ENCODE results near the gene SLC28A1. TPM values are rescaled to one million over a fixed set of nuclear protein-coding genes. Genes with fewer than 3 reads are reported as not detected.
A peak's percentile ranks its signal among the peaks of the same experiment; 100 is the strongest.

Gene SLC28A1
- total and polyA plus RNA-seq, 2 experiments from 2014 or later = not detected

DNA sequence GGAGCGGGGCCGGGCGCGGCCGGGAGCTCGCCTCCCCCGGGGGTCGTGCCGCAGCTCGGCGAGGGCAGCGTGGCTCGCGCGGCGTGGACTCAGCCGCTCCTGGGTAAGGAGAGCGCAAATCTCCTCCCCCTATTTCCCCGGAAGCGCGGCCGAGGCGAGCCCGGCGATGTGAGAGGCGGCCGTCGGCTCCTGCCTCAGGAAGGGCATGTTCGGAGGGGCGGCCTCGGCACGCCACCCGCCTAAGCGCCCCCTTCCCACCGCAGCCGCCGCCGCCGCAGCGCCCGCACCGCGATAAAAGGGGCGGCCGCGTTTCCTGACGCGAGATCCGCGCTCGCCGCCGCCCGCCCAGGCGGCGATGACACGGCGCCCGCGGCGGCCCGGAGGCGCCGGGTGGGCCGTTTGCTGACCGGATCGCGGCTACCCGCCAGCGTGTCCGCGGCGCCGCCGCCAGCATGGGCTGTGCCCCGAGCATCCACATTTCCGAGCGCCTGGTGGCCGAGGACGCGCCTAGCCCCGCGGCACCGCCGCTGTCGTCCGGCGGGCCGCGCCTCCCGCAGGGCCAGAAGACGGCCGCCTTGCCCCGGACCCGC lies 97.3 kb downstream of the SLC28A1 start, which contains the start of gene PDE8A:
Gene PDE8A, plus strand, starts transcription at position 146 of the 590 bp plus-strand sequence. Its CDS starts 307 bp downstream, at position 453.
- Histone ChIP-seq H3K4me2 (ENCODE audit: unreplicated experiment) (peak within 1 kb of the TSS; percentile 84), H2AFZ (peak within 1 kb of the TSS; percentile 90), H3K9me2 (ENCODE audit: insufficient read depth) (no peaks in the 10 kb centered on the region), H3K9ac (peak within 1 kb of the TSS; percentile 93), H3K27ac (peak within 1 kb of the TSS; percentile 89), H3K79me2 (ENCODE audit: insufficient read depth) (peaks cover 46% of the 10 kb centered on the region), H3K36me3 (ENCODE audit: low read depth) (no peaks in the 10 kb centered on the region), H3K9me3 (ENCODE audit: low read depth) (no peaks in the 10 kb centered on the region), H3F3A (ENCODE audit: insufficient read depth) (0 out of 2 replicates have a peak, but pooled peaks cover 18% of the 10 kb centered on the region), H4K20me1 (ENCODE audit: insufficient read depth) (no peaks in the 10 kb centered on the region), H3K4me1 (ENCODE audit: insufficient read depth) (peaks cover 10% of the 10 kb centered on the region), H3K4me3 (peak within 1 kb of the TSS; percentile 96), H3K27me3 (replicated peaks; ENCODE audit: insufficient read depth) (no peaks in the 10 kb centered on the region)
- TF ChIP-seq EZH2 (IDR thresholded peaks at IDR 0.05; ENCODE audit: insufficient read depth, poor library complexity, severe bottlenecking) = no peak
- in situ Hi-C loops (cut with MboI) = no loop called here
- peak; percentile 83 for DNase-seq
- 0 to 4% methylated on average over 19 to 52 of the region's 95 CpGs for WGBS, 2 experiments (ENCODE audit: low coverage in 1 of 2, low lambda C conversion rate in 2 of 2, missing lambda C conversion rate in 2 of 2)

DNA sequence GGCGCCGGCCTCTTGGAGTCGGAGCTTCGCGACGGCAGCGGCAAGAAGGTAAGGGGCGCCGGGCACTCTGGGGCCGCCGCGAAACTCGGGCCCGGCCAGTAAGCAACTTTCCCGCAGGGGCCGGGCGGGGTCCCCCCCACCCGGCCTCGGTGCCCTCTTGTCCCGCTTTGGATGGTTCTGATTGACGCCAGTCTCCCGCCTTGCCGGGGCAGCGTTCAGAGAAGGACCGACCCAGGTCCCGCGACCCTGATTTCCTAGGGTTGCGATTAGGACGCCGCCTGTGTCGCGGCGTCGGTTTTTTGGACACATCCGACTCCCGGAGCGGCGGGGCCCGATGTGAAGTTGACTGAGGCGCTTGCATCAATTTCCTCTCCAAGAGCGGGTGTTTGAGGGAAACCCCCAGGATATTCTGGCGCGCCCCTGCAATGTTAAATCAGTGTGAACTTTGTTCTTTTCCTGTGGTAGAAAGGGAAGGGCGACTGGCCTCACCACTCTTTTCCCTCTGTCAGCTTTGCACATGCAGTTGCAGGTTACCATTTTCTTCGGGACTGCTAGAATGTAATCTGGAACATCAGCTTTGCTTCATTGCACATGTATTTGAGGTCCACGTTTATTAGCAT lies 97.9 kb downstream of the SLC28A1 start:
- no peaks in the 10 kb centered on the region for H3K36me3 ChIP-seq (ENCODE audit: low read depth)
- in situ Hi-C loops (cut with MboI) = no loop called here
- no peaks in the 10 kb centered on the region for H3K27me3 ChIP-seq (replicated peaks; ENCODE audit: insufficient read depth)
- peak overlapping the region; percentile 93 for H3K9ac ChIP-seq
- 0 out of 2 replicates have a peak, but pooled peaks cover 18% of the 10 kb centered on the region for H3F3A ChIP-seq (ENCODE audit: insufficient read depth)
- peaks cover 52% of the 10 kb centered on the region for H3K79me2 ChIP-seq (ENCODE audit: insufficient read depth)
- peak overlapping the region; percentile 74 for H2AFZ ChIP-seq
- DNase-seq = peak; percentile 65
- peaks cover 10% of the 10 kb centered on the region for H3K4me1 ChIP-seq (ENCODE audit: insufficient read depth)
- no peaks in the 10 kb centered on the region for H3K9me3 ChIP-seq (ENCODE audit: low read depth)
- WGBS, 2 experiments (ENCODE audit: low coverage in 1 of 2, low lambda C conversion rate in 2 of 2, missing lambda C conversion rate in 2 of 2) = 2 to 4% methylated on average over 28 to 35 of the region's 46 CpGs
- TF ChIP-seq EZH2phosphoT487 (IDR thresholded peaks at IDR 0.05; ENCODE audit: insufficient read depth, low read depth) = no peak
- TF ChIP-seq EZH2 (IDR thresholded peaks at IDR 0.05; ENCODE audit: insufficient read depth, poor library complexity, severe bottlenecking) = no peak
- no peaks in the 10 kb centered on the region for H4K20me1 ChIP-seq (ENCODE audit: insufficient read depth)
- H3K9me2 ChIP-seq (ENCODE audit: insufficient read depth) = no peaks in the 10 kb centered on the region
- H3K4me3 ChIP-seq = peak overlapping the region; percentile 96
- H3K27ac ChIP-seq = peak overlapping the region; percentile 89
- H3K4me2 ChIP-seq (ENCODE audit: unreplicated experiment) = peak overlapping the region; percentile 83

GRCh38 chr15:84983294-84983693 lies 98.8 kb downstream of the SLC28A1 start:
- in situ Hi-C loops (cut with MboI) = no loop called here
- Histone ChIP-seq H3K4me3 (peak overlapping the region; percentile 96), H3K9me3 (ENCODE audit: low read depth) (no peaks in the 10 kb centered on the region), H2AFZ (peak overlapping the region; percentile 74), H3K9me2 (ENCODE audit: insufficient read depth) (no peaks in the 10 kb centered on the region), H3K79me2 (ENCODE audit: insufficient read depth) (peaks cover 61% of the 10 kb centered on the region), H3K27ac (peak overlapping the region; percentile 89), H3K36me3 (ENCODE audit: low read depth) (no peaks in the 10 kb centered on the region), H3K4me2 (ENCODE audit: unreplicated experiment) (peak overlapping the region; percentile 83), H3K27me3 (replicated peaks; ENCODE audit: insufficient read depth) (no peaks in the 10 kb centered on the region), H3F3A (ENCODE audit: insufficient read depth) (0 out of 2 replicates have a peak, but pooled peaks cover 18% of the 10 kb centered on the region), H3K9ac (peak overlapping the region; percentile 93), H4K20me1 (ENCODE audit: insufficient read depth) (no peaks in the 10 kb centered on the region), H3K4me1 (ENCODE audit: insufficient read depth) (peaks cover 10% of the 10 kb centered on the region)
- peak; percentile 21 for DNase-seq
- 6 to 7% methylated on average over 4 of the region's 4 CpGs for WGBS, 2 experiments (ENCODE audit: low coverage in 1 of 2, low lambda C conversion rate in 2 of 2, missing lambda C conversion rate in 2 of 2)
- no peak for TF ChIP-seq EZH2 (IDR thresholded peaks at IDR 0.05; ENCODE audit: insufficient read depth, poor library complexity, severe bottlenecking)
- TF ChIP-seq EZH2phosphoT487 (IDR thresholded peaks at IDR 0.05; ENCODE audit: insufficient read depth, low read depth) = no peak

DNA sequence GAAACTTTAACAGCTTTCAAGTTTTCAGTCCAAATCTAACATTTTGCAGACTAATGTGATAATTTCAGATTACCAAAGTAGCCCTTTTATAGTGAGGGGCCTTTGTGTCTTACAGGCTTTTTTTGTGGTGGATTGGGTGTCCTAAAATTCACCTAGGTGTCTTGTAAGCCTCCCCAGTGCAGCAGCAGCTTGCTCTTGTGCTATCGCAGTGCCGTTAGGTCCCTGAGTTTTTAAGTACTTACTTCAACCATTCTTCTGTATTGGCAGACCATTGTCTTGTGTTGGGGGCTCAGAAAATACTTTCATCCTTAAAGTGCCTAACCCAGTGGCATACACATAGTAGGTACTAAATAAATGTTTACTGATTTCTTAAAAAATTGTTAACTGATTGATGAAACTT lies 99.2 kb downstream of the SLC28A1 start:
- peak; percentile 14 for DNase-seq
- TF ChIP-seq EZH2phosphoT487 (IDR thresholded peaks at IDR 0.05; ENCODE audit: insufficient read depth, low read depth) (no peak), EZH2 (IDR thresholded peaks at IDR 0.05; ENCODE audit: insufficient read depth, poor library complexity, severe bottlenecking) (no peak)
- Histone ChIP-seq H3K4me3 (peak overlapping the region; percentile 96), H3K9me2 (ENCODE audit: insufficient read depth) (no peaks in the 10 kb centered on the region), H3K27me3 (replicated peaks; ENCODE audit: insufficient read depth) (no peaks in the 10 kb centered on the region), H3K4me1 (ENCODE audit: insufficient read depth) (peaks cover 10% of the 10 kb centered on the region), H3K79me2 (ENCODE audit: insufficient read depth) (peaks cover 65% of the 10 kb centered on the region), H2AFZ (no peak overlapping the region; the same call in 1 of the 2 replicates), H4K20me1 (ENCODE audit: insufficient read depth) (no peaks in the 10 kb centered on the region), H3K27ac (no peak overlapping the region), H3K9ac (peak overlapping the region; percentile 93), H3K9me3 (ENCODE audit: low read depth) (no peaks in the 10 kb centered on the region), H3K36me3 (ENCODE audit: low read depth) (no peaks in the 10 kb centered on the region), H3F3A (ENCODE audit: insufficient read depth) (0 out of 2 replicates have a peak, but pooled peaks cover 18% of the 10 kb centered on the region), H3K4me2 (ENCODE audit: unreplicated experiment) (peak overlapping the region; percentile 83)
- in situ Hi-C loops (cut with MboI) = no loop called here
- 70 to 81% methylated on average over 2 of the region's 2 CpGs for whole genome bisulfite sequencing, 2 experiments (ENCODE audit: low coverage in 1 of 2, low lambda C conversion rate in 2 of 2, missing lambda C conversion rate in 2 of 2)

All from GM23248 (cell line).